Esophagus squamous epithelium (tissue), 4 donors: ENCODE data around the gene GPC5.

Source experiments
- POLR2A ChIP-seq, 4 donors: fragments of 450-650 bp; IDR thresholded peaks; one replicate each; pipeline ENCODE4 v1.6.1; 2017; ENCODE audit warnings: antibody characterized with exemption in 4 of 4, mild to moderate bottlenecking in 4 of 4, moderate library complexity in 3 of 4
- TF ChIP-seq, protein P1 (sequence below), 6 experiments: fragments of 450-650 bp in 4 of 6; fragments of 200-600 bp in 2 of 6; sonication (generic) in 2 of 6; IDR thresholded peaks; one replicate each; pipeline ENCODE4 v1.5.1; 2016 to 2019; ENCODE audit warnings: antibody characterized with exemption in 6 of 6, mild to moderate bottlenecking in 4 of 6, moderate library complexity in 4 of 6

DNA sequence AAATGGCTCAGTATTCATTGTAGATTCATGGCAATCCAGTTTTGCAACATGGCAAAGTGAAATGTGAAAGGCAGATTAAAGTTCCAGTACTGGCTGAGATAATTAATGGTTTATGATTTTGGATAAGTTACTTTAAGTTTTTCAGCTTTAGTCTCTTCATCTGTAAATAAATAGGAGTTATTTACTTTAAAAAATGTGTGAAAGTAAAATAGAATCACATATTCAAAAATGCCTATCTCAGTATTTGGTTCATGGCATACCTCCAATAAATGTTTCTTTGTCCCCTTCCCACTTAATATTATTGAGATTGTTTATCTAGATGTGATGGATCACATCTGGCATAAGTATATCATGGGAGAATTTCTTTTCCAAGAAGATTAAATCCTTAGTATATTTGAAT, 426.0 kb downstream of the GPC5 start:
- TF ChIP-seq, protein P1, sequence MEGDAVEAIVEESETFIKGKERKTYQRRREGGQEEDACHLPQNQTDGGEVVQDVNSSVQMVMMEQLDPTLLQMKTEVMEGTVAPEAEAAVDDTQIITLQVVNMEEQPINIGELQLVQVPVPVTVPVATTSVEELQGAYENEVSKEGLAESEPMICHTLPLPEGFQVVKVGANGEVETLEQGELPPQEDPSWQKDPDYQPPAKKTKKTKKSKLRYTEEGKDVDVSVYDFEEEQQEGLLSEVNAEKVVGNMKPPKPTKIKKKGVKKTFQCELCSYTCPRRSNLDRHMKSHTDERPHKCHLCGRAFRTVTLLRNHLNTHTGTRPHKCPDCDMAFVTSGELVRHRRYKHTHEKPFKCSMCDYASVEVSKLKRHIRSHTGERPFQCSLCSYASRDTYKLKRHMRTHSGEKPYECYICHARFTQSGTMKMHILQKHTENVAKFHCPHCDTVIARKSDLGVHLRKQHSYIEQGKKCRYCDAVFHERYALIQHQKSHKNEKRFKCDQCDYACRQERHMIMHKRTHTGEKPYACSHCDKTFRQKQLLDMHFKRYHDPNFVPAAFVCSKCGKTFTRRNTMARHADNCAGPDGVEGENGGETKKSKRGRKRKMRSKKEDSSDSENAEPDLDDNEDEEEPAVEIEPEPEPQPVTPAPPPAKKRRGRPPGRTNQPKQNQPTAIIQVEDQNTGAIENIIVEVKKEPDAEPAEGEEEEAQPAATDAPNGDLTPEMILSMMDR (IDR thresholded peaks at IDR 0.05): no peak
- no peak for TF ChIP-seq POLR2A (IDR thresholded peaks at IDR 0.05)
